Tibial nerve (tissue), 4 donors: ENCODE results near the gene GEMIN8. TPM values are rescaled to one million over a fixed set of nuclear protein-coding genes. Genes with fewer than 3 reads are reported as not detected.
A peak's percentile ranks its signal among the peaks of the same experiment; 100 is the strongest.

ENCODE experiments used
- DNase-seq, 2 donors: peaks; one replicate each; pipeline ENCODE4 v3.0.0-alpha.2; 2019; ENCODE audit warnings: low spot score in 2 of 2
- H3K27ac ChIP-seq, 4 donors: fragments of 200-600 bp; sonication (generic) in 3 of 4; one replicate each; pipeline ENCODE4 v1.5.1; 2017 to 2019; ENCODE audit warnings: mild to moderate bottlenecking in 1 of 4
- H3K27me3 ChIP-seq, 2 donors: fragments of 200-600 bp; sonication (generic) in 1 of 2; one replicate each; pipeline versions ENCODE4 v1.5.1 to v1.6.0; 2017 to 2019
- H3K36me3 ChIP-seq, 3 donors: fragments of 200-600 bp; sonication (generic); one replicate each; pipeline ENCODE4 v1.5.1; 2018 to 2019
- H3K4me1 ChIP-seq, 4 donors: fragments of 200-600 bp; sonication (generic) in 3 of 4; one replicate each; pipeline ENCODE4 v1.5.1; 2017 to 2019
- H3K4me3 ChIP-seq, 4 donors: fragments of 200-600 bp; sonication (generic) in 3 of 4; one replicate each; pipeline ENCODE4 v1.5.1; 2017 to 2019; ENCODE audit warnings: mild to moderate bottlenecking in 1 of 4, moderate library complexity in 1 of 4
- H3K9me3 ChIP-seq, 4 donors: fragments of 200-600 bp; sonication (generic) in 3 of 4; one replicate each; pipeline ENCODE4 v1.5.1; 2017 to 2019
- CTCF ChIP-seq, 5 experiments: fragments of 200-600 bp in 3 of 5; fragments of 450-650 bp in 2 of 5; sonication (generic) in 3 of 5; IDR thresholded peaks; one replicate each; pipeline ENCODE4 v1.5.1; 2016 to 2019; ENCODE audit warnings: antibody characterized with exemption in 5 of 5, mild to moderate bottlenecking in 3 of 5, moderate library complexity in 2 of 5
- EP300 ChIP-seq, 2 donors: sonication (generic); formaldehyde crosslinking; IDR thresholded peaks; one replicate each; pipeline ENCODE4 v1.6.1; 2017; ENCODE audit warnings: antibody characterized with exemption in 2 of 2, mild to moderate bottlenecking in 1 of 2
- POLR2A ChIP-seq, 2 donors: fragments of 450-650 bp; IDR thresholded peaks; one replicate each; pipeline ENCODE4 v1.6.1; 2017; ENCODE audit warnings: antibody characterized with exemption in 2 of 2, mild to moderate bottlenecking in 2 of 2, moderate library complexity in 2 of 2
- WGBS, 2 donors: methylation state at CpG; one replicate each; pipeline ENCODE4 v1.1.5; 2018; 5-methylcytosine and 5-hydroxymethylcytosine counted together
- total RNA-seq, 4 donors: library from RNA; depleted of rRNA; stranded (reverse); fragments of >200 nt; gene quantifications; one replicate each; pipeline ENCODE4 v1.1.0, GENCODE V29; 2016

The GEMIN8 gene
- total RNA-seq, 4 donors from 2014 or later: 27.8 to 41.4 (median 37.9) TPM

- peaks cover 0 to 17% (median 0%) of the 10 kb centered on the region in 4 donors for H3K4me1 ChIP-seq
- no peak for DNase-seq
- peaks cover 0 to 17% (median 0%) of the 10 kb centered on the region in 3 donors for H3K36me3 ChIP-seq
- peak overlapping the region in 2 of 4 donors; percentile 11 to 50 for H3K27ac ChIP-seq
- WGBS, 2 donors: 43 to 81% methylated on average over 4 of the region's 4 CpGs
- no peaks in the 10 kb centered on the region for H3K9me3 ChIP-seq
- TF ChIP-seq EP300 (IDR thresholded peaks at IDR 0.05): no peak
- TF ChIP-seq CTCF (IDR thresholded peaks at IDR 0.05): no peak
- TF ChIP-seq POLR2A (IDR thresholded peaks at IDR 0.05): no peak
- no peak overlapping the region for H3K4me3 ChIP-seq
- H3K27me3 ChIP-seq: no peaks in the 10 kb centered on the region
Measured at GRCh38 chrX:14013054-14013453, 16.6 kb downstream of the GEMIN8 start.

- H3K27ac ChIP-seq: no peak overlapping the region
- H3K27me3 ChIP-seq: no peaks in the 10 kb centered on the region
- H3K36me3 ChIP-seq: peaks cover 0 to 33% (median 0%) of the 10 kb centered on the region in 3 donors
- peaks cover 0 to 6% (median 0%) of the 10 kb centered on the region in 4 donors for H3K4me1 ChIP-seq
- no peak for TF ChIP-seq CTCF (IDR thresholded peaks at IDR 0.05)
- no peak for TF ChIP-seq POLR2A (IDR thresholded peaks at IDR 0.05)
- no peak for TF ChIP-seq EP300 (IDR thresholded peaks at IDR 0.05)
- H3K9me3 ChIP-seq: no peaks in the 10 kb centered on the region
- 91 to 97% methylated on average over 3 of the region's 3 CpGs for WGBS, 2 donors
- no peak for DNase-seq
- no peak overlapping the region for H3K4me3 ChIP-seq
Measured at GRCh38 chrX:14010566-14010965, 19.1 kb downstream of the GEMIN8 start.

GRCh38 chrX:14006540-14006939 lies 23.2 kb downstream of the GEMIN8 start:
- Histone ChIP-seq H3K4me1 (no peaks in the 10 kb centered on the region), H3K27me3 (no peaks in the 10 kb centered on the region), H3K9me3 (no peaks in the 10 kb centered on the region), H3K27ac (no peak overlapping the region), H3K4me3 (no peak overlapping the region), H3K36me3 (peaks cover 0 to 44% (median 0%) of the 10 kb centered on the region in 3 donors)
- no peak for DNase-seq
- TF ChIP-seq EP300 (IDR thresholded peaks at IDR 0.05): no peak
- no peak for TF ChIP-seq POLR2A (IDR thresholded peaks at IDR 0.05)
- TF ChIP-seq CTCF (IDR thresholded peaks at IDR 0.05): no peak
- 74 to 78% methylated on average over 10 of the region's 10 CpGs for WGBS, 2 donors

GRCh38 chrX:14003876-14004425 lies 25.7 kb downstream of the GEMIN8 start:
- H3K36me3 ChIP-seq: peaks cover 0 to 36% (median 0%) of the 10 kb centered on the region in 3 donors
- H3K27me3 ChIP-seq: no peaks in the 10 kb centered on the region
- H3K4me3 ChIP-seq: no peak overlapping the region
- H3K27ac ChIP-seq: no peak overlapping the region
- WGBS, 2 donors: 93 to 97% methylated on average over 2 of the region's 2 CpGs
- no peak for TF ChIP-seq EP300 (IDR thresholded peaks at IDR 0.05)
- TF ChIP-seq CTCF (IDR thresholded peaks at IDR 0.05): no peak
- no peak for TF ChIP-seq POLR2A (IDR thresholded peaks at IDR 0.05)
- DNase-seq: no peak
- H3K9me3 ChIP-seq: no peaks in the 10 kb centered on the region
- H3K4me1 ChIP-seq: no peaks in the 10 kb centered on the region

- WGBS, 2 donors: 70 to 73% methylated on average over 4 of the region's 4 CpGs
- peaks cover 0 to 27% (median 0%) of the 10 kb centered on the region in 3 donors for H3K36me3 ChIP-seq
- TF ChIP-seq CTCF (IDR thresholded peaks at IDR 0.05) (no peak), EP300 (IDR thresholded peaks at IDR 0.05) (no peak), POLR2A (IDR thresholded peaks at IDR 0.05) (no peak)
- no peak overlapping the region for H3K4me3 ChIP-seq
- DNase-seq: no peak
- no peaks in the 10 kb centered on the region for H3K4me1 ChIP-seq
- H3K27ac ChIP-seq: no peak overlapping the region
- H3K27me3 ChIP-seq: no peaks in the 10 kb centered on the region
- H3K9me3 ChIP-seq: no peaks in the 10 kb centered on the region
Measured at GRCh38 chrX:14003028-14003427, 26.7 kb downstream of the GEMIN8 start.
